Activated naive CD8-positive, alpha-beta T cell treated with anti-CD3 and anti-CD28 coated beads, Interleukin-2, amount 10 ng/mL, durations not matched to agents 7 days and 5 days (primary cell): Measurements from ENCODE around the gene SPINT2. TPM values are rescaled to one million over a fixed set of nuclear protein-coding genes. Genes with fewer than 3 reads are reported as not detected.
"Not testable (repeated sequence)": the region's sequence is repeated elsewhere in the genome, so short reads cannot be mapped to it uniquely, and the experiment has no call there.

ENCODE experiments used
- ATAC-seq: fragments of 150-1000 bp; cut with Tn5 transposase; one replicate; pipeline ENCODE4 v1.10.0; 2021; ENCODE audit warnings: low read depth, moderate library complexity
- POLR2A ChIA-PET: fragments of 350-600 bp; sonication (Branson Sonifier 250); formaldehyde crosslinking; loops from one replicate; lab custom pipeline; 2021; ENCODE audit warnings: antibody characterized with exemption; lab: Charles Lee
- DNase-seq: peaks from one replicate; pipeline ENCODE4 v3.0.0; 2021
- H3K27ac Mint-ChIP-seq: one replicate; pipeline ENCODE4 v1.8.0; 2022; ENCODE audit warnings: mild to moderate bottlenecking, mixed read lengths
- H3K27me3 Mint-ChIP-seq: one replicate; pipeline ENCODE4 v1.8.0; 2022; ENCODE audit warnings: mild to moderate bottlenecking, moderate library complexity, mixed read lengths
- H3K36me3 Mint-ChIP-seq: one replicate; pipeline ENCODE4 v1.8.0; 2021; ENCODE audit warnings: mild to moderate bottlenecking, mixed read lengths
- H3K4me1 Mint-ChIP-seq: one replicate; pipeline ENCODE4 v1.8.0; 2021; ENCODE audit warnings: mixed read lengths
- H3K4me3 Mint-ChIP-seq: one replicate; pipeline ENCODE4 v1.8.0; 2022; ENCODE audit warnings: mild to moderate bottlenecking, moderate library complexity, mixed read lengths
- H3K9me3 Mint-ChIP-seq: one replicate; pipeline ENCODE4 v1.8.0; 2021; ENCODE audit warnings: mixed read lengths
- total RNA-seq, 2 experiments: library from RNA; stranded (reverse); gene quantifications; one replicate each; pipeline ENCODE4 v1.2.3, GENCODE V29; 2021

The SPINT2 gene
- total RNA-seq, 2 experiments from 2014 or later, result 50.3 to 60.9 TPM

- Mint-ChIP-seq H3K36me3 (peaks cover 9% of the 10 kb centered on the region), H3K9me3 (no peaks in the 10 kb centered on the region)
- ATAC-seq, result no peak
These were observed 68.9 kb downstream of the SPINT2 start for GRCh38 chr19:38333245-38333644.

DNA sequence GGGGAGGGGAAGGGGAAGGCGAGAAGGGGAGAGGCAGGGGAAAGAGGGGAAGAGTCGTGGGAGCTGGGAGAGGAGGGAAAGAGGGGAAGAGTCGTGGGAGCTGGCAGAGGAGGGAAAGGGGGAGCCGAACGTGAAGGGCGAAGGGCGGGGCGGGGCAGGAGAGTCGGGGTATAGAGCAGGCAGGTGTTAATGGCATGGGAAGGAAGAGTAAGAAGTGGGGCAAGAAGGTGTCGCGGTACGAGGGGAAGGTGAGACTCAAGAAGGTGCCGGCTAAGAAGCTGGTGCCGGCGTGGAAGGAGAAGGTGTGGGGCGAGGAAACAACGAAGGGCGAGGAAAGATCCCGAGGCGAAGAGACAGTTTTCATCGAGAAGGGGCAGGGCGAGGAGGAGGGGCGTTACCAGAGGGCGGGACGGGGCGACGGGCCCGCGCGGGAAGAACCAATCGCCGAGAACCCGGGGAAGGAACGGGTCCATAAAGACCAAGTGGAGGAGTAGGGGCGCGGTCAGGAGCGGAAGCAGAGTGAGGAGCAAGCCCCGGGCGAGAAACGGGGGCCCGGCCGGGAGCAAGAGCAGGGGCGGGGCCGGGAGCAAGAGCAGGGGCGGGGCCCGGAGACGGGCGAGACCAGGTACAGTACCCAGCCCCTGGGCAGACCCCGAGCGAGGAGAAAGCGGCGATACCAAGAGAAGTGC is 71.7 kb downstream of the SPINT2 start:
- DNase-seq (peak; percentile 92), ATAC-seq (peak; percentile 78)
- H3K36me3 Mint-ChIP-seq, result peaks cover 2% of the 10 kb centered on the region
- peak overlapping the region; percentile 93 for H3K4me3 Mint-ChIP-seq
- peaks cover 11% of the 10 kb centered on the region for H3K4me1 Mint-ChIP-seq
- no peaks in the 10 kb centered on the region for H3K27me3 Mint-ChIP-seq
- no peaks in the 10 kb centered on the region for H3K9me3 Mint-ChIP-seq
- POLR2A ChIA-PET, result interaction anchor here (0.6 to 1.9 kb wide), 7 partner anchors 38 to 429 kb away, joined by 3 to 26 read pairs (median 3); partner anchors contain the start of genes PSMD8, SIPA1L3 and WDR87
- peak overlapping the region; percentile 96 for H3K27ac Mint-ChIP-seq

More at GRCh38 chr19:38333245-38333644, 68.9 kb downstream of the SPINT2 start:
- no peak overlapping the region for H3K27ac Mint-ChIP-seq
- no peak overlapping the region for H3K4me3 Mint-ChIP-seq
- no peak for DNase-seq
- POLR2A ChIA-PET, result no interaction called here
- peaks cover 8% of the 10 kb centered on the region for H3K4me1 Mint-ChIP-seq
- H3K27me3 Mint-ChIP-seq, result no peaks in the 10 kb centered on the region

- H3K36me3 Mint-ChIP-seq, result peaks cover 3% of the 10 kb centered on the region
- DNase-seq, result peak; percentile 95
- H3K9me3 Mint-ChIP-seq, result no peaks in the 10 kb centered on the region
- POLR2A ChIA-PET, result interaction anchor here (0.8 to 1.9 kb wide), 4 partner anchors 26 to 102 kb away, joined by 3 to 26 read pairs (median 6); partner anchors contain the start of gene PSMD8
- H3K4me3 Mint-ChIP-seq, result peak overlapping the region; percentile 93
- no peaks in the 10 kb centered on the region for H3K27me3 Mint-ChIP-seq
- H3K4me1 Mint-ChIP-seq, result peaks cover 11% of the 10 kb centered on the region
- peak; percentile 61 for ATAC-seq
- H3K27ac Mint-ChIP-seq, result peak overlapping the region; percentile 96
These were observed 72.4 kb downstream of the SPINT2 start for GRCh38 chr19:38336638-38337359.

DNA sequence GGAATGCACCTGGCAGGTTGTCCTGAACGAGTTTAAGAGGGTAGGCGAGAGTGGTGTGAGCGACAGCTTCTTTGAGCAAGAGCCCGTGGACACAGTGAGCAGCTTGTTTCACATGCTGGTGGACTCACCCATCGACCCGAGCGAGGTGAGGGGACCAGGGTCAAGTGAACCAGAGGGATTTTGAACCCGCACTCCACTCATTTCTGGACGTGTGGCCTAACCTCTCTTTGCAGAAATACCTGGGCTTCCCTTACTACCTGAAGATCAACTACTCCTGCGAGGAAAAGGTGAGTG is 72.9 kb downstream of the SPINT2 start:
- Mint-ChIP-seq H3K4me1 (peaks cover 11% of the 10 kb centered on the region), H3K27me3 (no peaks in the 10 kb centered on the region), H3K4me3 (peak overlapping the region; percentile 93), H3K36me3 (peaks cover 3% of the 10 kb centered on the region), H3K27ac (peak overlapping the region; percentile 96), H3K9me3 (no peaks in the 10 kb centered on the region)
- DNase-seq, result no peak
- ATAC-seq, result no peak
- POLR2A ChIA-PET, result interaction anchor here (0.8 to 0.9 kb wide), 2 partner anchors 25 to 37 kb away, joined by 5 to 6 read pairs; partner anchors contain the start of gene PSMD8

DNA sequence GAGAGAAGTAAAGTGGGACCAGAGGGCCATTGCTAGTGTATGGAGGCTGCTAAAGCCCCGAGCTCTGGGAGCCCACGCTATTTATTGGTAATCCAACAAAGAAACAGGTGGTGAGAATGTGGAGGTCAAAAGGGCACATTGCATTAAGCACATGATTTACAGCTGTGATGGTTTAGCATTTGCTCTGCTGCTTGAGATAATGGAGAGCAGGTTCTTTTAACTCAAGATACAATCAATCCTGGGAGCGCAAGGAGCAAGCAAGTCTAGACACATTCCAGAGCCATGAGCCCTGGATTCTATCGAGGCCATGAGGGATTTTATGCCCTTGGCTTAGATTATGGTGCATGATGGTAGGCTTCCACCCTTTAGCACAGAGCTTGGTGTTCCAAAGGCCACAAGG is 74.6 kb downstream of the SPINT2 start:
- Mint-ChIP-seq H3K4me1 (peaks cover 11% of the 10 kb centered on the region), H3K27ac (peak overlapping the region; percentile 19)
- H3K4me3 Mint-ChIP-seq, ATAC-seq, H3K27me3 Mint-ChIP-seq, H3K9me3 Mint-ChIP-seq, POLR2A ChIA-PET, H3K36me3 Mint-ChIP-seq, DNase-seq: not testable (repeated sequence)

DNA sequence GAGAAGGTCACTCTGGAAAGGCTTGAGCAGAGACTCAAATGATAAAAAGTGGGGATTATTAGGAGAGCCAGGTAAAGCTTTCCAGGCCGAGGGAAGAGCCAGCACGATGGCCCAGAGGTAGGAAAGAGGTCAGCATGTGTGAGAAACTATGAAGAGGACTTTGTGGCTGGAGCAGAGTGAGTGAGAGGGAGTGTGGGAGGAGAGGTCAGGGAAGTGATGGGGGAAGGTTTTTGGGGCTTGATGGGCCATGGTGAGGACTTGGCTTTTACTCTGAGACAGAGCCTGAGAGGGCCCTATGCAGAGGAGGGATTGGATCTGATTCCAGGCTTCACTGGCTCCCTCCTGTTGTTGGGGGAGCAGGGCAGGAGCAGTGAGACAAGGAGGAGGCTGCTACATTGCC is 76.6 kb downstream of the SPINT2 start:
- no peak overlapping the region for H3K4me3 Mint-ChIP-seq
- H3K27me3 Mint-ChIP-seq, result no peaks in the 10 kb centered on the region
- peaks cover 11% of the 10 kb centered on the region for H3K4me1 Mint-ChIP-seq
- H3K36me3 Mint-ChIP-seq, result peaks cover 3% of the 10 kb centered on the region
- no peak overlapping the region for H3K27ac Mint-ChIP-seq
- H3K9me3 Mint-ChIP-seq, result no peaks in the 10 kb centered on the region
- POLR2A ChIA-PET, result no interaction called here
- DNase-seq, result no peak
- ATAC-seq, result no peak

Other genes starting within 250 kb of the SPINT2 start
- gene DPF1, start 40.4 kb upstream of the SPINT2 start, total RNA-seq, result under 1 TPM; 0.14 to 0.31 TPM
- gene PPP1R14A, start 8.2 kb upstream of the SPINT2 start, total RNA-seq, result not detected
- not detected for gene C19orf33, start 39.7 kb downstream of the SPINT2 start, total RNA-seq
- gene YIF1B, start 51.4 kb downstream of the SPINT2 start, total RNA-seq, result 10 to 100 TPM; 59.9 to 65.5 TPM
- gene KCNK6, start 55.3 kb downstream of the SPINT2 start, total RNA-seq, result 10 to 100 TPM; 12.9 to 13.3 TPM
- gene CATSPERG, start 71.3 kb downstream of the SPINT2 start, total RNA-seq, result 10 to 100 TPM; 11.9 to 12.4 TPM
- 100 to 1,000 TPM; 127 to 131 TPM for gene PSMD8, start 110.0 kb downstream of the SPINT2 start, total RNA-seq
- gene GGN, start 123.5 kb downstream of the SPINT2 start, total RNA-seq, result not detected
- 1 to 10 TPM; 1.8 to 2.6 TPM for gene SPRED3, start 124.1 kb downstream of the SPINT2 start, total RNA-seq
- gene FAM98C, start 138.5 kb downstream of the SPINT2 start, total RNA-seq, result 10 to 100 TPM; 32.5 to 37.7 TPM
- under 1 TPM; 0.31 to 0.80 TPM for gene RASGRP4, start 161.6 kb downstream of the SPINT2 start, total RNA-seq
- gene RYR1, start 169.1 kb downstream of the SPINT2 start, total RNA-seq, result 1 to 10 TPM; 2.9 to 3.5 TPM